SK-N-SH treated with all-trans-retinoic acid at 6 μM for 48 hours (cell line): ENCODE results near the gene IFNK.

Experiments used
- ARNTL ChIP-seq: fragments of 450-650 bp; formaldehyde crosslinking; IDR thresholded peaks from 2 replicates; pipeline ENCODE4 v1.5.0; 2020; ENCODE audit warnings: low read depth, mild to moderate bottlenecking, moderate library complexity, borderline replicate concordance
- BACH2 ChIP-seq: fragments of 250-450 bp; sonication (Bioruptor Pico); IDR thresholded peaks from 2 replicates; pipeline ENCODE4 v1.9.0; 2021; ENCODE audit warnings: mild to moderate bottlenecking, borderline replicate concordance
- CREB5 ChIP-seq: fragments of 250-450 bp; sonication (Bioruptor Pico); IDR thresholded peaks from 2 replicates; pipeline ENCODE4 v1.5.1; 2020; ENCODE audit warnings: low read depth, mild to moderate bottlenecking, moderate library complexity
- CSRNP3 ChIP-seq: fragments of 250-450 bp; sonication (Bioruptor Pico); IDR thresholded peaks from 2 replicates; pipeline ENCODE4 v1.5.1; 2021; ENCODE audit warnings: mild to moderate bottlenecking, moderate library complexity
- GLIS3 ChIP-seq: fragments of 250-450 bp; sonication (Bioruptor Pico); IDR thresholded peaks from 2 replicates; pipeline ENCODE4 v1.5.0; 2020; ENCODE audit warnings: mild to moderate bottlenecking, moderate library complexity
- PATZ1 ChIP-seq: fragments of 250-450 bp; sonication (Bioruptor Pico); IDR thresholded peaks from 2 replicates; pipeline ENCODE4 v1.8.0; 2020; ENCODE audit warnings: mild to moderate bottlenecking, moderate library complexity, borderline replicate concordance
- POU6F1 ChIP-seq: fragments of 250-450 bp; sonication (Bioruptor Pico); IDR thresholded peaks from 2 replicates; pipeline ENCODE4 v1.8.0; 2021; ENCODE audit warnings: low read depth, mild to moderate bottlenecking, moderate library complexity, borderline replicate concordance
- RARB ChIP-seq: fragments of 250-450 bp; sonication (Bioruptor Pico); IDR thresholded peaks from 2 replicates; pipeline ENCODE4 v1.8.0; 2021; ENCODE audit warnings: mild to moderate bottlenecking, moderate library complexity
- SNAI2 ChIP-seq: fragments of 250-450 bp; sonication (Bioruptor Pico); IDR thresholded peaks from 2 replicates; pipeline ENCODE4 v1.5.0; 2020; ENCODE audit warnings: mild to moderate bottlenecking, moderate library complexity
- TSHZ2 ChIP-seq: fragments of 250-450 bp; sonication (Bioruptor Pico); IDR thresholded peaks from 2 replicates; pipeline ENCODE4 v1.5.0; 2020; ENCODE audit warnings: mild to moderate bottlenecking, moderate library complexity
- ZFP3 ChIP-seq: fragments of 250-450 bp; sonication (Bioruptor Pico); IDR thresholded peaks from 2 replicates; pipeline ENCODE4 v1.5.0; 2020; ENCODE audit warnings: mild to moderate bottlenecking, moderate library complexity
- ZFP30 ChIP-seq: fragments of 450-650 bp; formaldehyde crosslinking; IDR thresholded peaks from 2 replicates; pipeline ENCODE4 v1.5.0; 2022; ENCODE audit warnings: mild to moderate bottlenecking, moderate library complexity
- ZNF565 ChIP-seq: fragments of 450-650 bp; formaldehyde crosslinking; conservative IDR thresholded peaks from 2 replicates; pipeline ENCODE4 v1.5.0; 2020; ENCODE audit warnings: low read depth, mild to moderate bottlenecking, moderate library complexity

GRCh38 chr9:27539479-27540441 is 15.7 kb downstream of the IFNK start:
- no peak for TF ChIP-seq ZFP3 (CRISPR knock-in tag)
- TF ChIP-seq ARNTL (CRISPR knock-in tag), result no peak
- no peak for TF ChIP-seq GLIS3 (CRISPR knock-in tag)
- TF ChIP-seq POU6F1, result no peak
- no peak for TF ChIP-seq CREB5 (CRISPR knock-in tag)
- TF ChIP-seq ZNF565 (CRISPR knock-in tag), result no peak
- TF ChIP-seq SNAI2, result no peak
- no peak for TF ChIP-seq ZFP30 (CRISPR knock-in tag)
- TF ChIP-seq PATZ1 (CRISPR knock-in tag), result no peak
- no peak for TF ChIP-seq CSRNP3
- TF ChIP-seq TSHZ2 (CRISPR knock-in tag), result no peak
- no peak for TF ChIP-seq RARB
- no peak for TF ChIP-seq BACH2 (CRISPR knock-in tag)
